ENCODE data around the gene ALG9.
"Not testable (repeated sequence)": the region's sequence is repeated elsewhere in the genome, so short reads cannot be mapped to it uniquely, and the experiment has no call there.

The ALG9 gene

DNA sequence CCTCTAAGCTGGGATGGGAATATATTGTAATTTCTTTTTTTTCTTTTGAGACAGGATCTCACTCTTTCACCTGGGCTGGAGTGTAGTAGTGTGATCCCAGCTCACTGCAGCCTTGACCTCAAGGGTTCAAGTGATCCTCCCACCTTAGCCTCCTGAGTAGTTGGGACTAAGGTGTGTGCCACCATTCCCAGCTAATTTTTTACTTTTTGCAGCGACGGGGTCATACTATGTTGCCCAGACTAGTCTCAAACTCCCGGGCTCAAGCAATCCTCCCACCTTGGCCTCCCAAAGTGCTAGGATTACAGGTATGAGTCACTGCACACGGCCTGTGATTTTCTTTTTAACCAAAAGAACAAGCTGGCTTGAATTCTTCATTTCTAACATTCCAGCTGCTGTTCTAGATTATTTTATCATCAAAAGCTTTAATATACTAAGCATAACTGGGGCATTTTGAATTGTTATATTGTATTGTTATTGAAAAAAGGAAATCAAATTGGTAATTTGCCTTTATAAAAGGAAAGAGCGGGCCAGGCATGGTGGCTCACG, 78.4 kb downstream of the ALG9 start:
- DNase-seq: no peak

- DNase-seq: no peak
Observed at GRCh38 chr11:111792314-111792713, 79.1 kb downstream of the ALG9 start.

- DNase-seq: no peak
Observed at GRCh38 chr11:111788464-111788863, 82.9 kb downstream of the ALG9 start.

DNA sequence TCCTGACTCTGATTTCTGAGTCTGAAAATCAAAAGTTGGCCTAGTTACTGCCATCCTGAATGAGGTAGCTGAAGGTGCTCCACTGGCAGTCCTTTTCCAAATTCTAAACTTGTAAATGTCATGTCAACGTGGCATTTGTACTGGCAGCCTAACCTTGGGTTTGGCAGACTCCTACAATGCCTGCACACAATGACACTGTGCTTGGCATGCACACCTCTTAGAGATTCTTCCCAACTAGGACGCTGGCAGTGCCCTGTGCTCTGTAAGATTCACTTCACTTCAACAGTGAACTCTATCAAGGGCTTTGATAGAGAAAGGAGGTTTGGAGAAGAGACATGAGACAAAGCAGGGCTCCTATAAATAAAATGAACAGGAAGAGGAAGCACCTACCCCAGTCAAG, 83.3 kb downstream of the ALG9 start:
- no peak for DNase-seq

- no peak for DNase-seq
Observed at GRCh38 chr11:111785886-111786412, 85.4 kb downstream of the ALG9 start.

GRCh38 chr11:111785076-111785475, 86.3 kb downstream of the ALG9 start:
- DNase-seq: no peak

DNA sequence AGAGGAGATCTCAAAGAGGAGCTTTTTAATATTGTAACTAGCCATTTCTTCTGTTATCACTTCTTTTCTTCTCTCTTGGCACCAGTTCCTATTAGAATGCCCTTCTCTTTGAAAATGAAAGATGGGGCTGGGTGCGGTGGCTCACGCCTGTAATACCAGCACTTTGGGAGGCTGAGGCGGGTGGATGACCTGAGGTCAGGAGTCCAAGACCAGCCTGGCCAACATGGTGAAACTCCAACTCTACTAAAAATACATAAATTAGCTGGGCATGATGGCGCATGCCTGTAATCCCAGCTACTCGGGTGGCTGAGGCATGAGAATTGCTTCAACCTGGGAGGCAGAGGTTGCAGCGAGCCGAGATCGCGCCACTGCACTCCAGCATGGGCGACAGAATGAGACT, 87.1 kb downstream of the ALG9 start:
- DNase-seq: not testable (repeated sequence)

DNA sequence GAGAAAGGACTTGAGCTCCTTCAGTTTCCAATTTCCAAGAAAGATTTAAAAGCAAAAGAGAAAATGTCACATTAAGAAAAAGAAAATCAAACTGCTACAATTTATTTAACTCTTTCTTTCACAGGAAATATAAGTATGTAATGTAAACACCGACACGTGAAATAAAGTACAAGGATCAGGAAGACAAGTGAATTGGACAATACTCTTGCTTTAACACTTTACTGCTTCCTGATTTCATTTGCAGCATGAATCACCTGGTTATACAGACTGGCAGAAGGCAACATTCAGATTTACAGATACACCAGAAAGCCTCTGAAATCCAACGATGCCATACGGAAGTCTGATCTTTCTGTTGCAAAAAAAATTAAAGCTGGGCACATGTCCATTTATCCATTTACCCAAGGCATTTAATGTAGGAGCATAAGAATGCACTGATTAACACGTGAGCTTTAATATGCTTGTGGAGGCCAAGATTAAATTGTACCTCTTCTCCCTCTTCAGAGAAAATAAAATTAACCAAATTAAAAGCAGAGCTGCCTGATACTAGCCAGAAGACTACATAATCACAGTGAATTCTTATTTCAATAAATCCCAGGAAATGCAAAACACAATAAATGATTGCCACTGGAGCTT, 89.2 kb downstream of the ALG9 start:
- no peak for DNase-seq

DNA sequence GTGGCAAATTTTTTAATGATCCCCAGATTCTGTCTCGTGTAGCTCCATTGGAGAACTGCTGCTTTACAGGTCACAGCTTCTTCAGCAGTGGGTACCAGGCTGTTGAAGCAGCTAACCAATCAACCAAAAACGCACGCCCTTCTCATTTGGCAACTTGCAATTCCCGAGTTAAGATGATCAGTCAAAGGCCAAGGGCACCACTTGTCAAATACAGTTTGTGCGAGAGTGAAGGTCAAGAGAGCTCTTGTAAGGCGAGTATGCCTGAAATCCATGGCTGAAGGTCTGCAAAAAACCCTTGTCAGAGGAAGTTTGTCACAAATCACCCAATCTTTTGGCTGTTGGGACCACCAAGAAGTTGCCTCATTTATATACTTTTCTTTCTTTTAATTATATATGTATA, 92.3 kb downstream of the ALG9 start:
- no peak for DNase-seq

DNA sequence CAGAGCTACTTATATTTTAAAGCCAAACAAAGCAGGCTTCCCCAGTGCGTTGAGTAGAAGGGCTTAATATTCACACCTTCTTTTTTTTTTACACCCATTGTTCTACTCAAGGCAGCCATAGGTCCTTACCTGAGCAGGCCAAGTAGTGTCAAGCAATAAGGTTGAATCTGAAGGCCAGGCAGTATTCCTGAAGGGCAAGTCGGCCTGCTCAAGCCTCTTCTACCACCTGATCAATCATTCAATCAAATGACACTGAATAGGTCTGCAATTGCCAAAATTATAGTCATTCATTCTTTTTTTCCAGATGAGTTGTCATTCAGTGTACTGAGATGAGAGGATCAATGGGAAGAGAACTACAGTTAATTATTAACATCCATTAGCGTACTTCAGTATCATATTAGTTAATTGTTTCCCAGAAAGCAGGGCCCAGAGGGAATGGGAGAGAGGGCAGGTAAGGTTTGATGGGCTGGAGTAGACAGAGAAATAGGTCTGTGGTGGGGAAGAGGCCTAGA, 93.3 kb downstream of the ALG9 start:
- no peak for DNase-seq

GRCh38 chr11:111777094-111778046, 94.0 kb downstream of the ALG9 start:
- no peak for DNase-seq

- no peak for DNase-seq
Observed at GRCh38 chr11:111776398-111777093, 94.8 kb downstream of the ALG9 start.

DNA sequence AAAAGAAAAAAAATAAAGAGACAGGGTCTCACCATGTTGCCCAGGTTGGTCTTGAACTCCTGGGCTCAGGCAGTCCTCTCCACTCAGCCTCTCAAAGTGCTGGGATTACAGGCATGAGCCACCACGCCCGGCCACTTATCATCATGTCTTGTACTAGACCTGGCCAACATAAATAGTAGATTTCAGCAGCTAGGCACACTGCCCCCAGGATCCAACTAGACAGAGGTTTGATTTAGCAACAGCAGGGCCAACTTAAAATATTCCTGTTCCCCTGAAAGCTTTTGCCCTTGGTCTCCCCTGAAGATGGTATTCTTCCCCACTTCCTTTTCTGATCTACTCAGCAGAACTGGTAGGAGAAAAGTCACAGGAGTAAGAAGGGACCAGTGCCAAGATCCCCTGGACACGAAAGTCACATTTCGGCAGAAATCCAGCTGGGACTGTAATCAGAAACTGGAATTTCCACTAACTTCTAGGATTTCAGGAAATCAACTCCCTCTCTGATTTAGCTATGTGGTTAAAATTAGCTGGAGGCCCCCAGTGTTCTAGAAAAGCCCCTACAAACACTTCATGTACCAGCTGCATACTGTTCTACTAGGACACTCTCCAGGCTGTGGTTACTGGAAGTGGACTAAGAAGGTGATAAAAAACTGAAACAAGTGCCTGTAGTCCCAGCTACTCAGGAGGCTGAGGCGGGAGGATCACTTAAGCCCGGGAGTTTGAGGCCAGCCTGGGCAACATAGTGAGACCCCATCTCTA, 96.2 kb downstream of the ALG9 start:
- no peak for DNase-seq

DNA sequence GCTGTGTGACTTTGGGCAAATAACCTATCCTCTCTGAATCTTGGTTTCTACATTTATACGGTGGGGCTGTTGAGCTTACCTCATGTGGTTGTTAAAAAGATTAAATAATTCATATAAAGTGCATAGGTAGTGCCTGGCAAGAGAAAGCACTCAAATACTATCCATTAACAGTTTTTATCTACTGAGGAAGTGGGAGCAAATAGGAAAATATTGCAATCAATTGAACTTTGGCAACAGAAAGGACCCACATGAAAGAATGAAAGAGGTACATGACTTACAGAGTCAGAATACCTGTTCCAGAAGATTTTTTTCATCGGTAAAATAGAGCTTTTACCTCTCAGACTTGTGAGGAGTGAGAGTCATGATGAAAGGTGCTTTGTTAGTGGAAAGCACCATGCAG, 98.8 kb downstream of the ALG9 start:
- no peak for DNase-seq

DNA sequence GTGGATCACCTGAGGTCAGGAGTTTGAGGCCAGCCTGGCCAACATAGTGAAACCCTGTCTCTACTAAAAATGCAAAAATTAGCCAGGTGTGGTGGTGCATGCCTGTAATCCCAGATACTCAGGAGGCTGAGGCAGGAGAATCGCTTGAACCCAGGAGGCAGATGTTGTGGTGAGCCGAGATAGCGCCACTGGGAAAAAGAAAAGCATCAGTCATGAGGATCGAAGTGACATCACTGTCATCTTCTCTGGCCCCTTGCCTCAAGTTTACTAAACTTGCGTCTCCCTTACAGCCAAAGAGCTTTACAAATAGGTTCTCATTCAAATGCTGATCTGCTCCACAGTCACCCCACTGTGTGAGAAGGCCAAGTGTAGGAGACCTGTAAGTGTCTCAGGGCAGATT, 100.2 kb downstream of the ALG9 start:
- DNase-seq: not testable (repeated sequence)

GRCh38 chr11:111770581-111771134, 100.7 kb downstream of the ALG9 start:
- DNase-seq: no peak

DNA sequence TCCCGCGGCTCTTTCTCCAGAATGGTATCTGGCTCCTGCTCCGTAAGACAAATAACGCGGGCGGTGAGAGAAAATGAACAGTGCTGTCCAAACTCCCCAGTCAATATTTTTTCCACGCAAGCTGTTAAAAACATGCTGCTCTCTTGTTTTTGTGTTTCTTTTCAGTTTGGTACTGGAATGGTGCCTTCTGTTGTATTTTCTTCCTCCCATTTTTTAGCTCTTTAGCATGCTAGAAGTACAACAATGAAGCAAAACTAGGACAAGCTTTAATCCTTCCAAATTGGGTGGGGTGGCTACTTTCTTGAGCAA, 104.6 kb downstream of the ALG9 start:
- DNase-seq: no peak

DNA sequence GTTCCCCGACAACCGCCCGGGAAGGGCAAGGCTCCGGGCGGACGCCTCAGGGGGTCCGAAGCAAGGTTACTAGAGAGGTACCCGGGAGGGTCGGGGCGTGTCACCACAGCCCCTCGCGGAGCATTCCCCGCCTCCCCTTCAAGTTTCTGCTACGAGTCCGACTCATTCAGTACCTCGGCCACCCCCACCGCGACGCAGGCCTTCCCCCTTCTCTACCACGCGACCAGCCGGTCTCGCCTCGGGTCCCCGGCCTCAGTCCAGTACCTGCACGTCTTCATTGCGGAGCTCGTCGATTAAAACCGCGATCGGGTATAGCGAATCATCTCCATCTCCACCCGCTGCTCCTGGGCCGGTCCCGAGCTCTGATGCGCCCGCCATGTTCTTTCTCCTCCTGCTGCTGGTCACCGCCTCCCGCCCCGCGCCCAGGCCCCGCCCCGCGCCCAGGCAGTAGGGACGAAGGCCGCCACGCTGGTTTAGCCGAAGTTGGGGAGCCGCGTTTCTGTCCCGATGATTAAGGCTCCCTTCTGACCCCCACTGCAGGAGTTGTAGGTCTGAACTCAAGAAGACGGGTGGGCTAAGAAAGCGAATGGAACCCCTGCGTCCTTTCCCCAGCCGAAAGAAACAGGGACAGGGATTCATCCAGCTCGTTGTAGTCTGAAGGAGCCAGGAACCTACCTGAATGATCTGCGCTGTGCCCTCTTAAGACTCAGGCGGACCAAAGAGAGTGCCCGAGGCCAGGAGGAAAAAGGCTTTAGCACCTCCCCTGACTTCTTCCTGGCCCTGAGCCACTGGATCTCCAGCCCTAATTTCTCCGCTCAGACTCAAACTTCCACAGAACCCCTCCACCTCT, 105.2 kb downstream of the ALG9 start, which contains the start of gene PPP2R1B:
Gene PPP2R1B (minus strand): TSS at position 406 of the 850 bp plus-strand sequence. CDS start 28 bp downstream, at position 378.
- DNase-seq: peak; percentile 56

- DNase-seq: no peak
Observed at GRCh38 chr11:111765320-111765983, 105.9 kb downstream of the ALG9 start.

DNA sequence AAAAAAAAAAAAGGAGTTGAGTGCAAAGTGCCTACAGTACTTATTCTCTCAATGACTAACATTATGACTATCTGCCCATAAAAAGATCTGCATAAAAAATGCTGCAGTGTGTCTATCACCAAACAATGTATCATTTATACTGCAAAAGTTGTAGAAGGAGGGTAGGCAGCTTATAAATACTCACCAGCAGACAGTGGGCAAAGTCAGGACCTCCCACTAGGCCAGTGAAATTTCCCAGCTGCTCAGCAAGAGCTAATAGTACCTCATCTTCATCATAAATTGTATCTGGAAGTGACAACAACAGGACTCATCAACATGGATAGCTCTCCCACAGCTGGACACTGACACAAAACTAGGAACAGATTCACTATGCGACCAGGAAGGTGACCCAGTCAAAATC, 106.8 kb downstream of the ALG9 start:
- no peak for DNase-seq
